Stimulated activated CD4-positive, alpha-beta T cell treated with anti-CD3 and anti-CD28 coated beads, Interleukin-1b, Interleukin-23, amount 100 ng/mL, for 48 hours (primary cell): ENCODE data around the gene KLHL30.

Experiments used
- DNase-seq: peaks from one replicate; pipeline ENCODE4 v3.0.0-alpha.2; 2020

Gene KLHL30

DNA sequence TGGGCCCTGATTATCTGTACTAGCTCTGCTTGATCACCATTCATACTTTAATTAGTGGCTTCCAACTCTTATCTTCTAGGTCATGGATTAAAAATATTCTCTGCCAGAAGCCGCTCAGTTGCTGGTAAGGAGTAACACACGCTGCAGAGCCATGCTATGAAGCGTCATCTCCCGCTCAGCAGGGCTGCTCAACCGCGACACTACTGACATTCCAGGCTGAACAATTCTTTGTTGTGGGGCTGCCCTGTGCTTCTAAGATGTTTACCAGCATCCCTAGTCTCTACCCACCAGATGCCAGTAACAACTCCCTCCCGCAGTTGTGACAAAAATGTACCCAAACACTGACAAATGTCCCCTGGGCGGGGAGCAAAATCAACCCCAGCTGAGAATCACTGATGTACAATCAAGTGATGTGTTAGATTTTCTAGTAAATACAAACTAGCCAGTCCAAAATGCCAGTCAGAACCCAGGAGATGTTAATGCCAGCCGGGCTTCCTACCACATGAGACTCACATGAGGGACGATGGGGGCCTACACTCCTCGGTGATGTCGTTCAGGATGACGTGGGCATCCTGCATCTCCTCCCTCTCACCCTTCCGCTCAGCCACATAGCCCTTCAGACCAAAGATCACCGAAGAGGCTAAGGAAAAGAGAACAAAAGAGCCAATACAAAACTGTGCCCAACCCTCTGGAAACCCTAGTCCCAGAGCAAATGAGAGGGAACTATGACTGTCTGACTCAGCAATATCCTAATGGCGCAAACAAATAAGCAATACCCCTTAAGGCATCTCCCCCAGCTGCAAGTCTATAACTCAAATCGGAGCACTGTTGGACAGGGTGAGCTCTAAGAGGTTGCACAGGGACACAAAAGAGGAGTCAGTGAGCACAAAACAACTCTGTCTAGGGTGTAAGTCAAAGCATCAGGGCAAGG is 49.4 kb downstream of the KLHL30 start:
- DNase-seq = no peak

DNA sequence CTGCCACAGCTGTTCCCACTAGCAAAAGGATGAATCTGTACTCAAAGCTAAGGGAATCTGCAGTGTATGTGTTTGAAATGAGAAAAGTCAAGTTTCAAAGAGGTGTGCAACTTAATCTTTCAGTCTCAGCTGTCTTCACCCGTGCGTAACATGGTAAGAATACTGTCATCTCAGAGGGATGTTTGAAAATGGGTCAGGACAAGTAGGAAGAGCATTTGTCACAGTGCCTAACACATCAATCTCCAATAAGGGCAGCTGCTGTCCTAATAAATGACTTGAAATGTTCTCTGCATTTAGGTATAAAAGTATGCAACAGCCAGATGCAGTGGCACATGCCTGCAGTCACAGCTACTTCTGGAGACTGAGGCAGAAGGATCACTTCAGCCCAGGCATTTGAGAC is 52.0 kb downstream of the KLHL30 start:
- DNase-seq = no peak
